Loucy (cell line): ENCODE measurements around the gene HOXC5.

Source experiments
- H2AFZ ChIP-seq: fragments of 200-600 bp; sonication (generic); 2 replicates; pipeline ENCODE4 v1.6.0; 2016; ENCODE audit warnings: antibody characterized with exemption, mild to moderate bottlenecking, low read length, moderate library complexity
- H3F3A ChIP-seq: fragments of 200-600 bp; 2 replicates; pipeline ENCODE4 v1.6.0; 2016; ENCODE audit warnings: antibody characterized with exemption, low read depth, mild to moderate bottlenecking
- H3K27me3 ChIP-seq: fragments of 200-600 bp; sonication (generic); 2 replicates; pipeline ENCODE4 v1.6.1; 2014; ENCODE audit warnings: low read length, mild to moderate bottlenecking; ENCODE audit not compliant: insufficient read depth, poor library complexity, severe bottlenecking
- H3K36me3 ChIP-seq: fragments of 200-600 bp; sonication (generic); 2 replicates; pipeline ENCODE4 v1.6.1; 2016; ENCODE audit warnings: low read length; ENCODE audit not compliant: insufficient read depth
- H3K4me1 ChIP-seq: fragments of 200-600 bp; sonication (generic); 2 replicates; pipeline ENCODE4 v1.5.1; 2014; ENCODE audit warnings: low read length, mild to moderate bottlenecking; ENCODE audit not compliant: insufficient read depth, poor library complexity, severe bottlenecking
- H3K4me2 ChIP-seq: fragments of 200-600 bp; sonication (generic); 2 replicates; pipeline ENCODE4 v1.6.0; 2014; ENCODE audit warnings: antibody characterized with exemption, low read length, low read depth, mild to moderate bottlenecking; ENCODE audit not compliant: poor library complexity, severe bottlenecking
- H3K4me3 ChIP-seq: fragments of 200-600 bp; sonication (generic); 2 replicates; pipeline ENCODE4 v1.5.1; 2014; ENCODE audit warnings: low read length, mild to moderate bottlenecking, mixed read lengths; ENCODE audit not compliant: poor library complexity, severe bottlenecking
- H3K79me2 ChIP-seq: fragments of 200-600 bp; sonication (generic); 2 replicates; pipeline ENCODE4 v1.6.1; 2014; ENCODE audit warnings: low read length; ENCODE audit not compliant: insufficient read depth
- H3K9ac ChIP-seq: fragments of 200-600 bp; sonication (generic); 2 replicates; pipeline ENCODE4 v1.6.0; 2014; ENCODE audit warnings: mild to moderate bottlenecking, low read depth, low read length, moderate library complexity; ENCODE audit not compliant: poor library complexity, severe bottlenecking
- H3K9me2 ChIP-seq: fragments of 200-600 bp; sonication (generic); replicated peaks from 2 replicates; pipeline ENCODE4 v1.6.1; 2016; ENCODE audit warnings: low read depth, low read length, mixed read lengths
- H3K9me3 ChIP-seq: fragments of 200-600 bp; sonication (generic); 2 replicates; pipeline ENCODE4 v1.6.1; 2014; ENCODE audit warnings: mild to moderate bottlenecking, antibody characterized with exemption, low read length, low read depth; ENCODE audit not compliant: insufficient read depth
- H4K20me1 ChIP-seq: fragments of 200-600 bp; sonication (generic); 2 replicates; pipeline ENCODE4 v1.6.0; 2014; ENCODE audit warnings: antibody characterized with exemption, low read length, mild to moderate bottlenecking; ENCODE audit not compliant: insufficient read depth, poor library complexity, severe bottlenecking
- CTCF ChIP-seq: fragments of 200-600 bp; sonication (generic); conservative IDR thresholded peaks from 2 replicates; pipeline ENCODE4 v1.5.1; 2014; ENCODE audit warnings: mild to moderate bottlenecking, antibody characterized with exemption, low read length
- EZH2phosphoT487 ChIP-seq: fragments of 200-600 bp; IDR thresholded peaks from 2 replicates; pipeline ENCODE4 v1.6.1; 2018; ENCODE audit warnings: antibody characterized with exemption, mild to moderate bottlenecking, moderate library complexity, borderline replicate concordance

Gene HOXC5

GRCh38 chr12:54045868-54046521 lies 13.1 kb downstream of the HOXC5 start:
- no peaks in the 10 kb centered on the region for H3K9me2 ChIP-seq
- TF ChIP-seq CTCF (no peak), EZH2phosphoT487 (no peak)
- peaks cover 84% of the 10 kb centered on the region for H4K20me1 ChIP-seq
- H3K4me2 ChIP-seq, result peak overlapping the region; percentile 31
- H3K4me3 ChIP-seq, result peak overlapping the region; percentile 5
- H2AFZ ChIP-seq, result no peak overlapping the region
- no peaks in the 10 kb centered on the region for H3K27me3 ChIP-seq
- no peaks in the 10 kb centered on the region for H3F3A ChIP-seq
- peaks cover 94% of the 10 kb centered on the region for H3K79me2 ChIP-seq
- no peaks in the 10 kb centered on the region for H3K9me3 ChIP-seq
- H3K36me3 ChIP-seq, result peaks cover 13% of the 10 kb centered on the region; the same call in 1 of the 2 replicates
- peaks cover 61% of the 10 kb centered on the region for H3K4me1 ChIP-seq
- H3K9ac ChIP-seq, result no peak overlapping the region

- H3K4me2 ChIP-seq, result no peak overlapping the region
- H3K79me2 ChIP-seq, result peaks cover 94% of the 10 kb centered on the region
- H4K20me1 ChIP-seq, result peaks cover 86% of the 10 kb centered on the region
- no peaks in the 10 kb centered on the region for H3K9me3 ChIP-seq
- TF ChIP-seq CTCF, result no peak
- no peak for TF ChIP-seq EZH2phosphoT487
- H3K4me1 ChIP-seq, result peaks cover 62% of the 10 kb centered on the region
- H3K9me2 ChIP-seq, result no peaks in the 10 kb centered on the region
- H3K9ac ChIP-seq, result no peak overlapping the region
- no peak overlapping the region for H3K4me3 ChIP-seq
- H3K36me3 ChIP-seq, result peaks cover 13% of the 10 kb centered on the region; the same call in 1 of the 2 replicates
- H3K27me3 ChIP-seq, result no peaks in the 10 kb centered on the region
- H3F3A ChIP-seq, result no peaks in the 10 kb centered on the region
- H2AFZ ChIP-seq, result no peak overlapping the region
These were observed 13.9 kb downstream of the HOXC5 start for GRCh38 chr12:54046809-54047159.

GRCh38 chr12:54047160-54047963 lies 14.5 kb downstream of the HOXC5 start:
- no peak overlapping the region for H2AFZ ChIP-seq
- no peaks in the 10 kb centered on the region for H3K9me2 ChIP-seq
- no peaks in the 10 kb centered on the region for H3K9me3 ChIP-seq
- no peak overlapping the region for H3K4me2 ChIP-seq
- no peak overlapping the region for H3K9ac ChIP-seq
- H3K4me3 ChIP-seq, result no peak overlapping the region
- no peaks in the 10 kb centered on the region for H3K27me3 ChIP-seq
- peaks cover 63% of the 10 kb centered on the region for H3K4me1 ChIP-seq
- TF ChIP-seq EZH2phosphoT487, result no peak
- TF ChIP-seq CTCF, result no peak
- H3F3A ChIP-seq, result no peaks in the 10 kb centered on the region
- peaks cover 13% of the 10 kb centered on the region; the same call in 1 of the 2 replicates for H3K36me3 ChIP-seq
- H4K20me1 ChIP-seq, result peaks cover 88% of the 10 kb centered on the region
- H3K79me2 ChIP-seq, result peaks cover 96% of the 10 kb centered on the region
